ENCODE data around the gene TPMT.

Gene TPMT

GRCh38 chr6:18122128-18123093, 32.5 kb downstream of the TPMT start, which contains the start of gene NHLRC1:
Gene NHLRC1 (minus strand): TSS chr6:18122677. CDS start chr6:18122606, 71 bp downstream.
- peak; percentile 98 for TF ChIP-seq MAX (IDR thresholded peaks at IDR 0.05)
- no peak for TF ChIP-seq FOXM1 (IDR thresholded peaks at IDR 0.05; ENCODE audit: borderline replicate concordance, low read depth)
- no peak for TF ChIP-seq CEBPB (IDR thresholded peaks at IDR 0.05)
- TF ChIP-seq USF1 (IDR thresholded peaks at IDR 0.05): peak; percentile 92
- TF ChIP-seq TAF1 (IDR thresholded peaks at IDR 0.05; ENCODE audit: low read depth): peak; percentile 32; the same call in 1 of the 2 replicates
- TF ChIP-seq YY1 (IDR thresholded peaks at IDR 0.05; ENCODE audit: low read depth): peak; percentile 83
- TF ChIP-seq NFIC (IDR thresholded peaks at IDR 0.05): 0 out of 2 replicates have a peak, but pooled peaks have one; percentile 49
- peak; percentile 88 for TF ChIP-seq RAD21 (IDR thresholded peaks at IDR 0.05; ENCODE audit: low read depth)
- TF ChIP-seq EGR1 (IDR thresholded peaks at IDR 0.05): no peak
- TF ChIP-seq CREB1 (IDR thresholded peaks at IDR 0.05; ENCODE audit: low read depth): 0 out of 2 replicates have a peak, but pooled peaks have one; percentile 18

- TF ChIP-seq YY1 (IDR thresholded peaks at IDR 0.05; ENCODE audit: low read depth) (no peak), RAD21 (IDR thresholded peaks at IDR 0.05; ENCODE audit: low read depth) (0 out of 2 replicates have a peak, but pooled peaks have one; percentile 15), ZBTB7A (IDR thresholded peaks at IDR 0.05; ENCODE audit: low read depth) (no peak)
Observed at GRCh38 chr6:18121580-18122127, 33.2 kb downstream of the TPMT start.

GRCh38 chr6:18119236-18119635, 35.6 kb downstream of the TPMT start:
- TF ChIP-seq EGR1 (IDR thresholded peaks at IDR 0.05) (no peak), YY1 (IDR thresholded peaks at IDR 0.05; ENCODE audit: low read depth) (no peak), ZBTB7A (IDR thresholded peaks at IDR 0.05; ENCODE audit: low read depth) (no peak), USF1 (IDR thresholded peaks at IDR 0.05) (no peak), TEAD4 (IDR thresholded peaks at IDR 0.05) (no peak), NFIC (IDR thresholded peaks at IDR 0.05) (no peak), CREB1 (IDR thresholded peaks at IDR 0.05; ENCODE audit: low read depth) (no peak), TCF12 (IDR thresholded peaks at IDR 0.05; ENCODE audit: low read depth) (no peak), REST (IDR thresholded peaks at IDR 0.05; ENCODE audit: low read depth) (no peak), RAD21 (IDR thresholded peaks at IDR 0.05; ENCODE audit: low read depth) (no peak), MAX (IDR thresholded peaks at IDR 0.05) (no peak), FOXM1 (IDR thresholded peaks at IDR 0.05; ENCODE audit: borderline replicate concordance, low read depth) (no peak)

- TF ChIP-seq YY1 (IDR thresholded peaks at IDR 0.05; ENCODE audit: low read depth): no peak
- TF ChIP-seq TAF1 (IDR thresholded peaks at IDR 0.05; ENCODE audit: low read depth): no peak
- no peak for TF ChIP-seq USF1 (IDR thresholded peaks at IDR 0.05)
- no peak for TF ChIP-seq REST (IDR thresholded peaks at IDR 0.05; ENCODE audit: low read depth)
- TF ChIP-seq CREB1 (IDR thresholded peaks at IDR 0.05; ENCODE audit: low read depth): no peak
- no peak for TF ChIP-seq TCF12 (IDR thresholded peaks at IDR 0.05; ENCODE audit: low read depth)
- TF ChIP-seq EP300 (IDR thresholded peaks at IDR 0.05; ENCODE audit: borderline replicate concordance): no peak
- no peak for TF ChIP-seq EGR1 (IDR thresholded peaks at IDR 0.05)
- TF ChIP-seq CEBPB (IDR thresholded peaks at IDR 0.05): no peak
- no peak for TF ChIP-seq ZBTB7A (IDR thresholded peaks at IDR 0.05; ENCODE audit: low read depth)
- no peak for TF ChIP-seq RAD21 (IDR thresholded peaks at IDR 0.05; ENCODE audit: low read depth)
- no peak for TF ChIP-seq TEAD4 (IDR thresholded peaks at IDR 0.05)
- TF ChIP-seq MAX (IDR thresholded peaks at IDR 0.05): no peak
- TF ChIP-seq FOXM1 (IDR thresholded peaks at IDR 0.05; ENCODE audit: borderline replicate concordance, low read depth): no peak
- TF ChIP-seq NFIC (IDR thresholded peaks at IDR 0.05): no peak
Observed at GRCh38 chr6:18118330-18118729, 36.5 kb downstream of the TPMT start.
